ENCODE measurements around the gene ADGRG2.
"Not testable (repeated sequence)": the region's sequence is repeated elsewhere in the genome, so short reads cannot be mapped to it uniquely, and the experiment has no call there.

Gene ADGRG2

GRCh38 chrX:19003756-19004155 is 118.5 kb downstream of the ADGRG2 start:
- no peak for DNase-seq (ENCODE audit: low read depth)

DNA sequence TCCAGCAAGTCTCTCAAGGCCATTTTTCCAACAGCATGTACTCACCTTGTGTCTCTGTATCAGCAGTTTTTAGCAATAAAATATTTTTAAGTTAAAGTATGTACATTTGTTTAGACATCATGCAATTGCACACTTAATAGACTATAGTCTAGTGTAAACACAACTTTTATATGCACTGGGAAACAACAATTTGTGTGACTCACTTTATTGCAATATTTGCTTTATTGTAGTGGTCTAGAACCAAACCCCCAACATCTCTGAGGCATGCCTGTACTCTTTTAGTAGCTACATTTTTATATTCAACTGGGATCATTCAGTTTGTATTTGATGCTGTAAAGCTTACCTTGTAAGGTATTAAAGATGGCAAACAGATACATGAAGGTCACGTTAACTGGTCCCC is 123.6 kb downstream of the ADGRG2 start:
- DNase-seq (ENCODE audit: low read depth): no peak

GRCh38 chrX:18997916-18998315 is 124.4 kb downstream of the ADGRG2 start:
- no peak for DNase-seq (ENCODE audit: low read depth)

- DNase-seq (ENCODE audit: low read depth): no peak
Observed at GRCh38 chrX:18996536-18996935, 125.7 kb downstream of the ADGRG2 start.

DNA sequence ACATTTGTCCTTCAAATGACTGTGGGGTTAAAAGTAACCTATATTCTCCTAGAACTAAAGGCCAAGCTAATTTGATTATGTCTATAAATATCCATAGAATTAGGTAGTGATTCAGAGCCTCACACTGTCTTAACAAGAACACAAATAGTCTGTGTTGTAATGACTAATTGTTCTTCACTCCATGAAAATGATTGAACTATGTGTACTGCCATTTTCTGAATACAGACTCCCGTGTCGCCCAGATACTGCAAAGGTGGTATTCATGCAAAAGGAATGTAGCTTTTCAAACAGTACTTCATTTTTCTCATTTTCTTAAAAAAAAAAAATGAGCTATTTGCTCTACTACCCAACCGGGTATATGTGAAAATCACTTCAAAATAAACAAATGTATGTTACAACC is 127.0 kb downstream of the ADGRG2 start:
- DNase-seq (ENCODE audit: low read depth): no peak

DNA sequence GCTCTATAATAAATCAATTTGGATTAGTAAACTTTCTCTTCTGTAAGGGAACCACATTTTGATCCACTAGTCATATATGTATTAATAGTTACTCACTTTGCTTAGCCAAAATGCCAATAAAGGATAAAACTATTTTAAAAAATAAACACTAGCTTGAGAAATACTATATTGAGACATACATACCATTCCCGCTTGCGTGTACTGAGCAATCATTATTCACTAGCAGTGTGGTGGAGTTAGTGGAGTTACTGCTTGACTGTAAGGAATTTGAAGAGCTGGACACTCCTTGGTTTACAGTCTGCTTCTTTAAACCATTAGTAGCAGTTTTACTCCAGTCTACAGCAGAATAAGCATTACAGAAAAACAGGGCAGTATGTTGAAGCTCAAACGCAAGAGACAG is 127.6 kb downstream of the ADGRG2 start:
- no peak for DNase-seq (ENCODE audit: low read depth)

- no peak for DNase-seq (ENCODE audit: low read depth)
Observed at GRCh38 chrX:18992829-18993228, 129.4 kb downstream of the ADGRG2 start.

DNA sequence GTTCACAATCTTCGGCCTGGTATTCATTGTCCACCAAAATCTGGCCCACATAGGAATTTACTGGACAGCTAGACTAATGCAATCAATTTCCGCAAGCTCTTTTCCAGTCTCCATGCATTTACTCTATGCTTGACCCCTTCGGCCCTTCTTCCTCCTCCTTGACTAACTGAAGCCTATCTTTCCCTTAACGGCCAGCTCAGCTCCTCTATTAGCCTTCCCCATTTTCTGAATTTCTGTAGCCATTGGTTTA is 137.2 kb downstream of the ADGRG2 start:
- no peak for DNase-seq (ENCODE audit: low read depth)

DNA sequence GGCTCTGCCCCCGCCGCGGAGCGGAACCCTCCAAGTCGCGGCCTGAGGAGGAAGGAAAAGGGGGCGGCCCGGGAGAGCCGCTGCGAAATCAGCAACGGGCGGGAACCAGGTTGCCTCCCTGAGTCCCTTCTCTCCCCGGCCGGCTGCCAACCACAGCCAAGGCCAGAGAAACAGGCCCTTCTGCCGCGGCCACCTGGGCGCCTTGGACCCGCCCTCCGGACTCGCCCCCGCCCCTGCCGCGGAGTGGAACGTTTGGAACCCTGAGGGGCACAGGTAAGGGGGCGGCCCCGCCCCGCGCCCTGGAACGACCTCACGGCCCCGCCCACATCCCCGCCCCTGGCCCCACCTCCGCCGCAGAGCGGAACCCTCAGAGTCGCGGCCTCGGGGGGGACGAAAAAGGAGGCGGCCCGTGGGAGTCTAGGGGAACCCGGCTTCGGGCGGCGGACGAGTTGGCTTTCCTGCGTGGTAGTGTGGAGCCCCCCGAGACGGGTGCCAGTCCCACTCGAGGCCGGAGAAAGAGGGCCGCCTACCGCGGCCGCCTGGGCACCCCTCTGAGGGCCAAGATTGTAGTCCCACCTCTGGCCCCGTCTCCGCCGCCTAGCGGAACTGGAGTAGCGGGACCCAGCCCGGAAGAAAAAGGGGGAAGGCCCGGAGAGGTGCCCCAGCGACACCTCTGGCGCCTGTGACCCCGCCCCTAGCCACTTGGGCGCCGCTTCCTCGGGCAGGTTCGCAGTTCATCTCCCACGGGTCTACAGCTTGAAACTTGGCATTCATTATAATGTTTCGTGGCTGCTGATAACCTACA is 137.7 kb downstream of the ADGRG2 start:
- DNase-seq (ENCODE audit: low read depth): peak; percentile 73

DNA sequence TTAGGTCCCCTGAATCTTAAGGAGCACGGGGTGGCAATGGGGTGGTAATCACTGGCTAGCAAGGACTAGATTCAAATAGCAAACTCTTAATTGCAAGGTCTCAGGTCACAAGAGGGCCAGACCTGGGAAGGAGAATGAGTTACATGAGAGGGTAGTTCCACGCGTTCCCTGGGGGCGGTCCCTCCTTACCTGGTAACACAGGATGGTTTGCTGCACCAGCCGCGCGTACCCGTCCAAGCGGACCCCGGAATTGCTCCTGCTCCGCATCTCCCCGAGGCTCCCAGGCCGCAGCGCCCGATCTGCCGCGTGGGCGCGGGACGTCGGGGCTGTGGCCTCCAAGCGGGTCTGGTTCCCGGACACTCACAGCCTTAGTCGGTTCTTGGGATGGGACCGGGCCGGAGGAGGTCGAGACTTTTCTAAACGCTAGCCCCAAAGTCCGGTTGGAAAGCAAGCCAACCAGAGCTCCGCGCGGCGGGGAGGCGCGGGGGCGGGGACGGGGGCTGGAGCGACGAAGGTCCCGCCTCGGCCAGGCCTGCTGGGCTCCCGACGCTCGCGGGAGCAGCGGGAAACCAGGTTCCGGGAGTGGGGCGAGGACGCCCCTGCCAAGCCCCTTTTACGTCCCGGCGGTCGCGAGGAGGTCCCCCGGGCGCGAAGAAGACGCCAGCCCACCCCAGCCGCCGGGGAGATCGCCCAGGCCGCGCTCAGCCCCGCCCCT is 138.4 kb downstream of the ADGRG2 start, which contains the start of gene PHKA2:
Gene PHKA2 (minus strand): TSS at position 449 of the 715 bp plus-strand sequence. CDS start 182 bp downstream, at position 267.
- peak; percentile 1 for DNase-seq (ENCODE audit: low read depth)

DNA sequence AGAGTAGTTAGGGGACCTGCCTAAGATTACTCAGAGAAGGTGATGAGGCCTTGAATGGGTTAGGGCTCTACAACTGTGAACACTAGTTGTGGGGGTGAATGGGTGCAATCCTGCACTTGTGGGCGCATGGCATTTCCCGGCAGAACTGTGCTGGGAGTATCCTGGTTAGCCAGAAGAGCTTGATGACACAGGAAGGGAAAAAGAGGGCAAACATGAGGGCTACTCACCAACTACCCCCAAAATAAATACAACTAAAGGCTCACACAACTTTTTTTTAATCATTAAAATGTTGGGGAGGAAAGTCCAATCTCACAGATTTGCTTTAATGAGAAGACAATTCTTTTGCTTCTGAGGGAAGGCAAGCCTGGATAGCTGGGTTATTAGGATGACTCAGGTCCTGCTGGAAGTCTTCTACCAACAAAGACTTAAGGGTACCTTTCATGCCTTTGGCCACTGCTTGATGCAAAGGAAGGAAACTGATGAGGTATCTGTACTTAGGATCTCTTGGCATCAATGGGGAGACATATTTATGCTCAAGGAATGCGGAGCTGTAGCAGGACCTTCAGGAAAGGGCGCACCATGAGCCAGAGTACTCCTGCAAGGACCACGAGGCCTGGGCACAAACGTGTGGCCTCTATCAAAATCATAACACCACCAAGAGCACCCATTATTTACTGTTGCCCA is 141.0 kb downstream of the ADGRG2 start:
- no peak for DNase-seq (ENCODE audit: low read depth)

DNA sequence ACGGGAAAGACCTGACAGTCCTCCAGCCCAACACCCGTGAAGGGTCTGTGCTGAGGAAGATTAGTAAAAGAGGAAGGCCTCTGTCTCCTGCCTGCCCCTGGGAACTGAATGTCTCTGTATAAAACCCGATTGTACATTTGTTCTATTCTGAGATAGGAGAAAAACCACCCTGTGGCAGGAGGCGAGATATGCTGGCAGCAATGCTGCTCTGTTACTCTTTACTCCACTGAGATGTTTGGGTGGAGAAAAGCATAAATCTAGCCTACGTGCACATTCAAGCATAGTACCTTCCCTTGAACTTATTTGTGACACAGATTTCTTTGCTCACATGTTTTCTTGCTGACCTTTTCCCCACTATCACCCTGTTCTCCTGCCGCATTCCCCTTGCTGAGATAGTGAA is 142.0 kb downstream of the ADGRG2 start:
- not testable (repeated sequence) for DNase-seq (ENCODE audit: low read depth)

GRCh38 chrX:18974993-18975392 is 147.3 kb downstream of the ADGRG2 start:
- DNase-seq (ENCODE audit: low read depth): no peak

DNA sequence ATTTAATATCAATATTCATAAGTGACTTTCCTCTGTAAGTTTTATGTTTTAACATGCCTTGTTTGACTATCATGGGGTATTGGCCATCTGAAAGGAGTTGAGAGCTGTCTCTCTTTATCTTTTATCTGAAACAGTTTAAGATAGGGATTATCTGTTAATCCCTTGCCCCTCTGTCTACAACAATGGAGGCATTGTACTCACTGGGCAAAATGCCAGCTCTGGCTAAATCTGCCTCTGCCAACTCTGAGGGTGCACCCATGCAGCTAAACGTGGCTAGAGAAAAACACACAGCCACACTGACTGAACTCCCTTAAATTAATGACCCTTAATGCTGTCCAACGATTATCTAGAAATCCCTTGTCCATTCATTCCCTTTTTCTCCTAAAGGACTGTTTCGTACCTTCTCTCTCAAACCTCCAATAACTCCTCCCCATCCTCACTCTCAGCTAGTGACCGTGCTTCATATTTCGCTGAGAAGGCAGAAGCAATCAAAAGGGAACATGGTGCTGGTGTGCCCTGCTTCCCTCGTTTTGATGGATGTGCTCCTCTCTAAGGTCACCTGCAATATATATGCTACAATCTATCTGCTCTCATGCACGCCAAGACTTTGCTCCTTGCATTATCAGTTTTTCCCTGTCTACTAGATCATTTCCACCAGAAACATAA is 148.6 kb downstream of the ADGRG2 start:
- no peak for DNase-seq (ENCODE audit: low read depth)

DNA sequence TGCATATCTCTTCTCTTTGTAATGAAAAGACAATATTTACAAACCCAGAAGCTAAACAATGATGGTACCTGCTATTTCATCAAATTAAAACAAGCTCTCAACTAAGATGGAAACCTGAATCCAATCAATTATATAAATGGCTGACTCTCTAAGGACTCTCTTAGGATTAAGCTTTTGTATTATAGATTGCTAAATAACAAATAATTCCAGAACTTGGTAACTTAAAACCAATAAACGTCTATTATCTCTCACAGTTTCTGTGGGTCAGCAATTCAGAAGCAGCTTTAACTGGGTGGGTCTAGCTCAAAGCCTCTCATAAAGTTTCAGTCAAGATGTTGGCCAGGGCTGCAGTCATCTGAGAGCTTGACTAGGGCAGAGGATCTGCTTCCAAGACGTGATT is 150.8 kb downstream of the ADGRG2 start:
- no peak for DNase-seq (ENCODE audit: low read depth)

DNA sequence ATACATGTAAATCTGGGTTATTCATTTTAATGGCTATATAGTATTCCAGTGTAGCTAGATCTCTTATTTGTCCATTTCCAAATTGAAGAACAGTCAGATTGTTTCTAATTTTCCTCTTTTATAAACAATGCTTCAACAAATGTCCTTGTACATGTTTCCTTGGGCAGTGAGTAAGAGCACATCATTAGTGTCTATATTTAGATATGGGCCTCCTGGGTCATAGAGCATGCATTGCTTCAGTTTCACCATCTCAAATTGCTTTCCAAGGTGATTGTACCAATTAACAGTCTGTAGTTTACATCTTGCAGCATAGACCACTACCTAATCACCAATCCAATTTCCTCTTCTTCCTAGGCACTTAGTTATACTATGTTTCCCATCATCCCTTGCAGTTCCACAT is 151.8 kb downstream of the ADGRG2 start:
- DNase-seq (ENCODE audit: low read depth): no peak

DNA sequence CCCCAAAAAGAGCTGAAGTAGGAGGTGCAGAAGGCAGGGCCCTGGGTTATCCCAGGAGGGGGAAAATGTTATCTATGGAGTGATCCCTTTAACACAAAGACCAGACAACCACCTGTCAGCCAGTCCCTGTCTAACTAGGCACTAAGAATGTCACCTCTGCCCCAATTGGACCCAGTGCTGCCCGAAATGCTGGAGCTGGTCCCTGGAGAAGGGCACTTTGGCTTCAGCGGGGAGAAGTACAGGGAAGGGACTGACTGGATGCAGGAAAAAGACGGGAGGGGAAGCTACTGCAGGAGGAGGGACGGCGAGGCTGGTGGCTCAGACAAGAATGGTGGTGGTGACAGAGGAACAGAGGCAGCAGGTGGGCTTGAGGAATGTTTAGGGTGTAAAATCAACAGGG is 155.6 kb downstream of the ADGRG2 start:
- DNase-seq (ENCODE audit: low read depth): no peak

DNA sequence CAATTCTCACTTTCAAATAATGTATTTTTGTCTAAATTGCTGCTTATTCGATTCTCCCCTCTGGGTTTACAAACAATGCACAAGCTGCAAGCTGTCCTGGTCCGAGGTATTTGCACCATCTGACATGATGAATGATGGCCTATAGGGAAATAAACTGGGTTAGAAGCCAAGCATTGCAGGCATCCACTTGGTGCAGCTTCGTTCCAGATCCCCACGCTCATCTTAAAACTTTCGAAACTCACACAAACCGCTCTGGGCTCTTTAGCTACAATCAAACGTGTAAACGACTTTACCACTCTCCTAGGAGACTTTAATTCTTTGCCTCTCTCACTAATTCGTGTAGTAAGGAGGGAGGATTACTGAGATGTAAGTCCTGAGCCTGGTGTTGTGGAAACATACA is 157.4 kb downstream of the ADGRG2 start:
- DNase-seq (ENCODE audit: low read depth): no peak

- DNase-seq (ENCODE audit: low read depth): no peak
Observed at GRCh38 chrX:18964026-18964425, 158.2 kb downstream of the ADGRG2 start.

DNA sequence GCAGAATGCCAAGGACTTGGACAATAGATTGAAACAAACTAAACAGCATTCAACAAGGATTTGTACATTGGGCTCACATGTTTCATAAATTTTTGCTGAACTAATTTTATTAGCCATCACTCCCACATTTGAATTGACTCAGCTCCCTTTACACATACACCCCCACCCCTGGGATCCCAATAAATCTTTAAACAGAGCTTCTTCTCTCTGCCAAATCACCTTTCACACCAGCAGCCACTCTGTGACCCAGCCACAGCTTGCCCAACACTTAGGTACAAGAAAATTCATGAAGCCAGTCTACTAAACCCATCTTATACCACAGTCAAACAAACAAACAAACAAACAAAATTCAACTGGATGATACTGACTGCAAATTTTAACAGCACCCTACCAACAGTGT is 159.9 kb downstream of the ADGRG2 start:
- no peak for DNase-seq (ENCODE audit: low read depth)

GRCh38 chrX:18961686-18962085 is 160.6 kb downstream of the ADGRG2 start:
- DNase-seq (ENCODE audit: low read depth): no peak

GRCh38 chrX:18956303-18957032 is 165.8 kb downstream of the ADGRG2 start:
- no peak for DNase-seq (ENCODE audit: low read depth)

All from stimulated activated CD8-positive, alpha-beta memory T cell treated with anti-CD3 and anti-CD28 coated beads, Interleukin-15, amount 100 ng/mL, for 1 hour (primary cell).